ENCODE measurements around the gene UBE2D4. TPM values are rescaled to one million over a fixed set of nuclear protein-coding genes. Genes with fewer than 3 reads are reported as not detected.
A peak's percentile ranks its signal among the peaks of the same experiment; 100 is the strongest.

Gene UBE2D4
- total RNA-seq, result 21.3 TPM
- long read RNA-seq, transcript UBE2D4-208 (5 exons, 789 nt), result minor isoform, 6 of 26 reads
- long read RNA-seq, transcript UBE2D4-201 (7 exons, 3,974 nt), result major isoform, 8 of 26 reads
- long read RNA-seq, partial matches to known transcripts, result 3 of 26 reads
- long read RNA-seq, other reads (novel, unspliced or antisense), result 4 of 26 reads

GRCh38 chr7:43925984-43926797 lies at the start of gene UBE2D4:
Gene UBE2D4, plus strand, starts transcription at chr7:43926436. Its CDS starts 97 bp downstream, at chr7:43926533.
- intact Hi-C loops (cut with DNase I), result no loop called here
- H3K36me3 ChIP-seq, result no peaks in the 10 kb centered on the region
- no peaks in the 10 kb centered on the region for H3K27me3 ChIP-seq (ENCODE audit: low read depth)
- H3K4me3 ChIP-seq, result peak within 1 kb of the TSS; percentile 81
- H3K27ac ChIP-seq, result peak within 1 kb of the TSS; percentile 96
- H3K9me3 ChIP-seq, result no peaks in the 10 kb centered on the region
- peaks cover 25% of the 10 kb centered on the region for H3K4me1 ChIP-seq
- TF ChIP-seq CTCF (IDR thresholded peaks at IDR 0.05), result no peak
- DNase-seq (peak; percentile 93), ATAC-seq (peak; percentile 97 to 98)

GRCh38 chr7:43876976-43877745 lies 49.1 kb upstream of the UBE2D4 start:
- H3K36me3 ChIP-seq, result peaks cover 69% of the 10 kb centered on the region
- no peaks in the 10 kb centered on the region for H3K9me3 ChIP-seq
- TF ChIP-seq CTCF (IDR thresholded peaks at IDR 0.05), result no peak
- peaks cover 18% of the 10 kb centered on the region for H3K4me1 ChIP-seq
- ATAC-seq (no peak), DNase-seq (no peak)
- H3K4me3 ChIP-seq, result no peak overlapping the region
- H3K27ac ChIP-seq, result no peak overlapping the region
- intact Hi-C loops (cut with DNase I), result no loop called here
- no peaks in the 10 kb centered on the region for H3K27me3 ChIP-seq (ENCODE audit: low read depth)

- Histone ChIP-seq H3K27me3 (ENCODE audit: low read depth) (no peaks in the 10 kb centered on the region), H3K9me3 (no peaks in the 10 kb centered on the region), H3K27ac (no peak overlapping the region), H3K4me3 (no peak overlapping the region), H3K4me1 (peaks cover 7% of the 10 kb centered on the region), H3K36me3 (peaks cover 77% of the 10 kb centered on the region)
- ATAC-seq, result no peak
- no peak for DNase-seq
- intact Hi-C loops (cut with DNase I), result no loop called here
- no peak for TF ChIP-seq CTCF (IDR thresholded peaks at IDR 0.05)
Measured at GRCh38 chr7:43877968-43878864, 48.0 kb upstream of the UBE2D4 start.

DNA sequence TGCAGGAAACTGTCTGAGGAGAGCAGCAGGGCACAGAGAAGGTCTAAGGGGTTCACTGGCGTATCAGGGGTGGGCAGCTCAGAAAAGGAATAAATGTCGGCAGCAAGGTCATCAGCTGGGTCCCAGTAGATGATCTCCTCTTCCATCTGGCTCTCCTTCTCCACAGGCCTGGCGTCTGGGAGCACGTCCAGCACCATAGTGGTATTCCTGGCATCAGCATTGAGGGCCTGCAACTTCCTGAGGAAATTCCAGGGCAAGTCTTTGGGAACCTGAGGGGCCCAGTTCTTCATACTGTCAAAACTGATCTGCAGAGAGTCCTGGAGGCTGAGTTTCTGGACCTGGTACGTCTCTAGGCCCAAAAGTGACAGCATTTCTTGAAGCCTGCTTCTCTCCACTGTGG lies 47.4 kb upstream of the UBE2D4 start:
- Histone ChIP-seq H3K27ac (no peak overlapping the region), H3K27me3 (ENCODE audit: low read depth) (no peaks in the 10 kb centered on the region), H3K36me3 (peaks cover 79% of the 10 kb centered on the region), H3K4me1 (peaks cover 6% of the 10 kb centered on the region), H3K9me3 (no peaks in the 10 kb centered on the region), H3K4me3 (no peak overlapping the region)
- ATAC-seq, result no peak
- intact Hi-C loops (cut with DNase I), result no loop called here
- no peak for TF ChIP-seq CTCF (IDR thresholded peaks at IDR 0.05)
- no peak for DNase-seq

GRCh38 chr7:43879477-43879876 lies 46.8 kb upstream of the UBE2D4 start:
- H3K27me3 ChIP-seq (ENCODE audit: low read depth), result no peaks in the 10 kb centered on the region
- H3K27ac ChIP-seq, result no peak overlapping the region
- no peak for TF ChIP-seq CTCF (IDR thresholded peaks at IDR 0.05)
- ATAC-seq (no peak), DNase-seq (no peak)
- intact Hi-C loops (cut with DNase I), result no loop called here
- H3K36me3 ChIP-seq, result peaks cover 86% of the 10 kb centered on the region
- no peak overlapping the region for H3K4me3 ChIP-seq
- no peaks in the 10 kb centered on the region for H3K9me3 ChIP-seq
- peaks cover 6% of the 10 kb centered on the region for H3K4me1 ChIP-seq
